Measurements from ENCODE around the gene DDC.

DDC gene

DNA sequence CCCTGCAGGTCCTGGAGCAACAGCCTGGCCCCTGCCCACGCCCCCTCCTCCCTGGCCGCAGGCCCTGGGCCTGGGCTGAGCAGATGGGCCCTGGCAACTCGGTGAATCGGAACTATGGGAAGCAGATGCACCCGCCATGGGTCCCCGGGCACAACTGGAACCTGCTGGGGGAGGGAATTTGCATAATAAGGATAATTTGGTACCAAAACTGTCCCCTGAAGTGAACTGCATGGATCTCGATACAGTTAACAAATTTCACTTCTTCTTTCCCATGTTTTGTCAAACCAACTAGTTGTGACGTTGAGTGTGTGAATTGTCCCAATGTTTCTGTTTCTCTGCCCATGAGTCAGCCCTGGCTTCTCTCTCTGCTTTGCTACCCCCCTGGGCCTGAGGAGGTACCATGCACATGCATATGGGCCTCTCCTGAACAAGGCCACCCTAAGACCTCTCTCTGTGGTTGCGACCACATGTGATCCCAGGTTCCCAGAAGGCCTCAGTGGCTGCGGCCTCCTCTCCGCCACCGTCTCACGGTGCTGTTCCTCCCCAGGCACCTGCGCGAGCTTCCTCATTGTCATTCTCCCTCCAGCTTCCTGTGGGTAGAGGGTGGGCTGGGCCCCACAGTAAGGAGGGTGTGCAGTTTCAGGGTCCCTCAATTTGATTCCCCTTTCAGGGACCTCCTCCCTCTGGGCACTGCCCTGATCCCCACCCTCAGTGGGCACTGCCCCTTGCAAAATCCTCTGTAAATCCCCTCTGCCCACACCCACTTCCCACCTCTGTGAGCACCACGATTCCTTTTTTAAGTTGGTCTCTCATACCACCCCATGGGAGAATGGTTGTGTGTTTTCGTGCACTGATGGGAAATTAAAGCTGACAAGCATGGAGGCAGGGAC, 155.1 kb downstream of the DDC start:
- DNase-seq: no peak
